GM12874 (cell line): Measurements from ENCODE around the gene TOP1.

Experiments
- TF ChIP-seq, protein P1 (sequence below): IDR thresholded peaks from 2 replicates; pipeline ENCODE4 v1.5.1; 2011; ENCODE audit warnings: low read depth, mild to moderate bottlenecking, control low read depth, low read length, moderate library complexity; ENCODE audit not compliant: insufficient read depth

The TOP1 gene

DNA sequence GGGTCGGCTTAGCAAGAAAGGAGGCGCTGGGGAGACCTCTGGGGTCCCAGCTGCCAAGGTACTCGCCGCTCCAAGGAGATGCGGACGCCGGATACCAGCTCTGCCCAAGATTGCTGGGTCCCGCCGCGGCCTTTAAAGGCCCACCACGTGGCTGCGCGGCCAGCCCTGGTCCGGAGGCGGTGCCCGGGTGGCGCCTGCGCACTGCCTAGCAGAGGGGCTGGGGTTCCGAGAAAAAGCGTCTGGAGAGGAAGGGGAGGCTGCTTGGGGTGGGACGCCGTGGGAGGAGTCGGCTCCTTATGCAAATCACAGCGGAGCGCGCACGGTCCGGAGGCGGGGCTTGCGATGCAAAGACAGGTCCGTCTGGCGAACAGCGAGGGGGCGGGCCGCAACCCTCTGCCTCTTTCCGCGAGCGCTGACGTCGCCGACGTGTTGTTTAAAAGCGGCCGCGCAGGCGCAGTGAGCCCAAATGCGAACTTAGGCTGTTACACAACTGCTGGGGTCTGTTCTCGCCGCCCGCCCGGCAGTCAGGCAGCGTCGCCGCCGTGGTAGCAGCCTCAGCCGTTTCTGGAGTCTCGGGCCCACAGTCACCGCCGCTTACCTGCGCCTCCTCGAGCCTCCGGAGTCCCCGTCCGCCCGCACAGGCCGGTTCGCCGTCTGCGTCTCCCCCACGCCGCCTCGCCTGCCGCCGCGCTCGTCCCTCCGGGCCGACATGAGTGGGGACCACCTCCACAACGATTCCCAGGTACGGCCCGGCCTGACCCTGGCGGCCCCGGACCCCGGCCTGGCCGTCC, at the start of gene TOP1:
Gene TOP1, plus strand, starts transcription at position 464 of the 791 bp plus-strand sequence. Its CDS starts 246 bp downstream, at position 710.
- TF ChIP-seq, protein P1, sequence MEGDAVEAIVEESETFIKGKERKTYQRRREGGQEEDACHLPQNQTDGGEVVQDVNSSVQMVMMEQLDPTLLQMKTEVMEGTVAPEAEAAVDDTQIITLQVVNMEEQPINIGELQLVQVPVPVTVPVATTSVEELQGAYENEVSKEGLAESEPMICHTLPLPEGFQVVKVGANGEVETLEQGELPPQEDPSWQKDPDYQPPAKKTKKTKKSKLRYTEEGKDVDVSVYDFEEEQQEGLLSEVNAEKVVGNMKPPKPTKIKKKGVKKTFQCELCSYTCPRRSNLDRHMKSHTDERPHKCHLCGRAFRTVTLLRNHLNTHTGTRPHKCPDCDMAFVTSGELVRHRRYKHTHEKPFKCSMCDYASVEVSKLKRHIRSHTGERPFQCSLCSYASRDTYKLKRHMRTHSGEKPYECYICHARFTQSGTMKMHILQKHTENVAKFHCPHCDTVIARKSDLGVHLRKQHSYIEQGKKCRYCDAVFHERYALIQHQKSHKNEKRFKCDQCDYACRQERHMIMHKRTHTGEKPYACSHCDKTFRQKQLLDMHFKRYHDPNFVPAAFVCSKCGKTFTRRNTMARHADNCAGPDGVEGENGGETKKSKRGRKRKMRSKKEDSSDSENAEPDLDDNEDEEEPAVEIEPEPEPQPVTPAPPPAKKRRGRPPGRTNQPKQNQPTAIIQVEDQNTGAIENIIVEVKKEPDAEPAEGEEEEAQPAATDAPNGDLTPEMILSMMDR: no peak

DNA sequence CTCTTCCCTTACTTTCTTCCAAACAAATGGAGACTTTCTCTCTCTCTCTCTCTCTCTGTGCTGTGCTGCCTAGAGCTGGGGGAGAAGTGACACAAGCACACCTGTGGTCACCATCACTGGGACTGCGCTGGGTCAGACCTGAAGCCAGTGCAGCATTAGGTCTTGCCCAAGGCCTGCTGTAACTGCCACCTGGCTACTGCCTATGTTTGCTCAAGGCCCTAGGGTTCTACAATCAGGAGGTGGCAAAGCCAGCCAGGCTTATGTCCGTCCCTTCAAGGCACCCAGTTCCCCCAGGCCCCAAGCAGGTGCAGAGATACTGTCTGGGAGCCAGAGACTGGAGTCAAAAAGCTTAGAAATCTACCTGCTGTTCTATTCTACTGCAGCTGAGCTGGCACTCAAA, 49.4 kb upstream of the TOP1 start:
- TF ChIP-seq, protein P1: no peak

- TF ChIP-seq, protein P1: no peak
These were observed 48.4 kb upstream of the TOP1 start for GRCh38 chr20:40980106-40980827.

- TF ChIP-seq, protein P1: no peak
These were observed 47.8 kb upstream of the TOP1 start for GRCh38 chr20:40980828-40981310.

GRCh38 chr20:40982415-40983145, 46.0 kb upstream of the TOP1 start:
- TF ChIP-seq, protein P1: no peak

DNA sequence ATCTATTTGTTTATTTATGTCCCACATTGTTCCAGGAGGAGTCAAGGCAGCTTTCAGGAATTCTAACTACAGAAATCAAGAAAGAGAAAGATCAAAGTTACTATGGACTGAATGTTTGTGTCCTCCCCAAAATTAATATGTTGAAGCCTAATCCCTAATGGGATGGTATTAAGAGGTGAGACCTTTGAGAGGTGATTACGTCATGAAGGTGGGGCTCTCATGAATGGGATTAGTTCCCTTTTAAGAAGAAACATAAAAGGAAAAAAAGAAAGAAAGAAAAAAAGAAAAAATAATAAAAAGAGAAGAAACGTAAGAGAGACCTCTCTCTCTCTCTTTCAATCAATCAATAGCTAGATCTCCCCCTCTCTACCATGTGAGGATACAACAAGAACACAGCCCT, 44.7 kb upstream of the TOP1 start:
- TF ChIP-seq, protein P1: no peak

DNA sequence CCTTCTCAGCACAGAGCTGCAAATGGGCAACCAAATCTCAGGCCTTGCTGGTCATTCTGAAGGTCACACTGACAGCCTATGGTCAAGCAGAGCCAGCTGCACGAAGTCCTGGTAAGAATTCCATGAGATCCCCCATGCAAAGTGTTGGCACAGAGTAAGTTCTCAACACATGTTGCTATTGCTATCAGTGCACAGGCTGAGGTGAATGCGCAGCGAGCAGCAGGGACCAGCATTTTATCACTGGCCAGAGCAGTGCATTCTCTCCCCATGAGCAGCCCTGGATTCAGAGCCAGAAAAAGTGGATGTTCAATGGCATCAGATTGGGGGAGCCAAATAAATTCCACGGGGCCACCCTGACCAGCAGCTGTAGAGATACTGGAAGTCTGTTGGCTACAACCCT, 44.1 kb upstream of the TOP1 start:
- TF ChIP-seq, protein P1: no peak
